KMS-11 (cell line): ENCODE data around the gene TNNT3.

Experiments used
- H2AFZ ChIP-seq: fragments of 200-600 bp; sonication (generic); 2 replicates; pipeline ENCODE4 v1.6.1; 2016; ENCODE audit warnings: antibody characterized with exemption, mixed run types, low read depth
- H3K27ac ChIP-seq: fragments of 200-600 bp; sonication (generic); 2 replicates; pipeline ENCODE4 v1.6.1; 2016; ENCODE audit warnings: mild to moderate bottlenecking, mixed run types
- H3K27me3 ChIP-seq: fragments of 200-600 bp; sonication (generic); 2 replicates; pipeline ENCODE4 v1.6.1; 2017; ENCODE audit warnings: mild to moderate bottlenecking, low read depth, mixed run types, moderate library complexity; ENCODE audit not compliant: insufficient read depth
- H3K36me3 ChIP-seq: fragments of 200-600 bp; sonication (generic); 2 replicates; pipeline ENCODE4 v1.6.1; 2017; ENCODE audit warnings: mild to moderate bottlenecking, mixed run types; ENCODE audit not compliant: insufficient read depth
- H3K4me1 ChIP-seq: fragments of 200-600 bp; sonication (generic); 2 replicates; pipeline ENCODE4 v1.6.1; 2016; ENCODE audit warnings: mild to moderate bottlenecking, low read depth, mixed run types; ENCODE audit not compliant: poor library complexity, severe bottlenecking
- H3K4me2 ChIP-seq: fragments of 200-600 bp; sonication (generic); 2 replicates; pipeline ENCODE4 v1.7.0; 2016; ENCODE audit warnings: mild to moderate bottlenecking, mixed run types
- H3K4me3 ChIP-seq: fragments of 200-600 bp; sonication (generic); IDR thresholded peaks from 2 replicates; pipeline ENCODE4 v1.6.1; 2017; ENCODE audit warnings: low read depth, low read length, mixed read lengths; ENCODE audit not compliant: insufficient read depth
- H3K79me2 ChIP-seq: fragments of 200-600 bp; sonication (generic); 2 replicates; pipeline ENCODE4 v1.6.1; 2016; ENCODE audit warnings: low read depth, mixed run types; ENCODE audit not compliant: insufficient read depth
- H3K9ac ChIP-seq: fragments of 200-600 bp; sonication (generic); 2 replicates; pipeline ENCODE4 v1.6.1; 2016; ENCODE audit warnings: mild to moderate bottlenecking, mixed run types
- H4K20me1 ChIP-seq: fragments of 200-600 bp; sonication (generic); 2 replicates; pipeline ENCODE4 v1.6.1; 2016; ENCODE audit warnings: mild to moderate bottlenecking, mixed run types; ENCODE audit not compliant: insufficient read depth
- CTCF ChIP-seq: fragments of 200-600 bp; sonication (generic); conservative IDR thresholded peaks from 2 replicates; pipeline ENCODE4 v1.6.1; 2017; ENCODE audit warnings: low read depth, mild to moderate bottlenecking, antibody characterized with exemption, low read length, moderate library complexity, mixed read lengths

The TNNT3 gene

GRCh38 chr11:1908618-1909017, 10.9 kb upstream of the TNNT3 start:
- no peak overlapping the region for H2AFZ ChIP-seq
- no peaks in the 10 kb centered on the region for H3K79me2 ChIP-seq
- peaks cover 96% of the 10 kb centered on the region for H3K27me3 ChIP-seq
- H3K36me3 ChIP-seq: no peaks in the 10 kb centered on the region
- H3K4me1 ChIP-seq: no peaks in the 10 kb centered on the region
- no peak overlapping the region for H3K9ac ChIP-seq
- H3K4me2 ChIP-seq: no peak overlapping the region
- no peaks in the 10 kb centered on the region for H4K20me1 ChIP-seq
- no peak for TF ChIP-seq CTCF
- no peak overlapping the region for H3K27ac ChIP-seq
- H3K4me3 ChIP-seq: no peak overlapping the region

GRCh38 chr11:1909524-1909923, 10.0 kb upstream of the TNNT3 start:
- H3K27ac ChIP-seq: no peak overlapping the region
- H3K79me2 ChIP-seq: no peaks in the 10 kb centered on the region
- no peaks in the 10 kb centered on the region for H3K4me1 ChIP-seq
- H3K9ac ChIP-seq: no peak overlapping the region
- H3K36me3 ChIP-seq: no peaks in the 10 kb centered on the region
- TF ChIP-seq CTCF: no peak
- peaks cover 87% of the 10 kb centered on the region for H3K27me3 ChIP-seq
- no peak overlapping the region for H2AFZ ChIP-seq
- no peak overlapping the region for H3K4me3 ChIP-seq
- H3K4me2 ChIP-seq: no peak overlapping the region
- H4K20me1 ChIP-seq: no peaks in the 10 kb centered on the region

- no peak overlapping the region for H2AFZ ChIP-seq
- H3K27me3 ChIP-seq: peaks cover 74% of the 10 kb centered on the region
- no peak overlapping the region for H3K9ac ChIP-seq
- no peaks in the 10 kb centered on the region for H3K79me2 ChIP-seq
- no peaks in the 10 kb centered on the region for H4K20me1 ChIP-seq
- H3K27ac ChIP-seq: no peak overlapping the region
- no peaks in the 10 kb centered on the region for H3K4me1 ChIP-seq
- TF ChIP-seq CTCF: no peak
- no peaks in the 10 kb centered on the region for H3K36me3 ChIP-seq
- H3K4me2 ChIP-seq: no peak overlapping the region
- no peak overlapping the region for H3K4me3 ChIP-seq
These were observed 7.1 kb upstream of the TNNT3 start for GRCh38 chr11:1912289-1912878.

GRCh38 chr11:1913271-1914060, 6.0 kb upstream of the TNNT3 start:
- H3K27me3 ChIP-seq: peaks cover 75% of the 10 kb centered on the region
- no peak overlapping the region for H3K9ac ChIP-seq
- H4K20me1 ChIP-seq: no peaks in the 10 kb centered on the region
- H3K36me3 ChIP-seq: no peaks in the 10 kb centered on the region
- no peak overlapping the region for H2AFZ ChIP-seq
- H3K4me1 ChIP-seq: no peaks in the 10 kb centered on the region
- no peaks in the 10 kb centered on the region for H3K79me2 ChIP-seq
- no peak overlapping the region for H3K4me2 ChIP-seq
- H3K27ac ChIP-seq: no peak overlapping the region
- H3K4me3 ChIP-seq: no peak overlapping the region
- no peak for TF ChIP-seq CTCF
